ENCODE measurements around the gene MRPL51.

DNA sequence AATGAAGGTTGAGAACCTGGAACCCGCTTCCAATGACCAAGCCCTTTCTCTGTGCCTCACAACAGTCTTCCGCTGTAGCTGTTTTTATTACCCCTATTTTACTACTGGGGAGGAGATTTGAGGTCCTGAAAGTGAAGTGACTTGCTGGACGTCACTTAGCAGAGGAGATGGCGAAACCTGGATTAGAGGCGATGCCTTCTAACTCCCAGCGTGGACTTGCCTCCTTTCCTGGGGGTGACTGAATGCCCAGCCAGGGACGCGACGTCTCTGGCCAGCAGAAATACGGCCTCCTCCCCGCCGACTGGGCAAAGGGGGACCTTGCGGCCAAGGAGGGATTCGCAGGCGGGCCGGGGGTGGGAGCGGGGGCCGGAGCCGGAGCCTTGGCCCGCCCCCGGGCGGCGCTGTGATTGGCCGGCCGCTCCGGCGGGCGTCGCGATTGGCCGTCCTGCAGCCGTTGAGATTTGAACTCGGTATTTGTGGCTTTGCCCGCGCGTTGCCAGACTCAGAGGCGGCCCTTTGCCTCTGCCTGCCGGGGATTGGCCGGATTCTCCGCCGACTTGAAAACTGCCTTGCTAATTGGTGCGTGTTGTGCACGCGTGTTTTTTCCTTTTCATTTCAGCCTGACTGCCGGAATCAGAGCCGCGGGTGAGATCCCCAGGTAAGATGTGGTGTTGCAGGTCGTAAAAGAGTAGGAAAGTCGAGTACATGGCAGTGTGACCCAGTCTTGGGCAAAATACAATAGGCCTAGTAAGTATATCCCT is 615 bp upstream of the MRPL51 start, which contains the start of gene NCAPD2:
- no peak for TF ChIP-seq ARHGAP35 (IDR thresholded peaks at IDR 0.05; ENCODE audit: partially characterized antibody)
- TF ChIP-seq HDAC6 (IDR thresholded peaks at IDR 0.05; ENCODE audit: low read depth, low read length) = no peak
- TF ChIP-seq EZH2 (IDR thresholded peaks at IDR 0.05; ENCODE audit: borderline replicate concordance, low read depth, low read length) = no peak
- TF ChIP-seq, protein P1, sequence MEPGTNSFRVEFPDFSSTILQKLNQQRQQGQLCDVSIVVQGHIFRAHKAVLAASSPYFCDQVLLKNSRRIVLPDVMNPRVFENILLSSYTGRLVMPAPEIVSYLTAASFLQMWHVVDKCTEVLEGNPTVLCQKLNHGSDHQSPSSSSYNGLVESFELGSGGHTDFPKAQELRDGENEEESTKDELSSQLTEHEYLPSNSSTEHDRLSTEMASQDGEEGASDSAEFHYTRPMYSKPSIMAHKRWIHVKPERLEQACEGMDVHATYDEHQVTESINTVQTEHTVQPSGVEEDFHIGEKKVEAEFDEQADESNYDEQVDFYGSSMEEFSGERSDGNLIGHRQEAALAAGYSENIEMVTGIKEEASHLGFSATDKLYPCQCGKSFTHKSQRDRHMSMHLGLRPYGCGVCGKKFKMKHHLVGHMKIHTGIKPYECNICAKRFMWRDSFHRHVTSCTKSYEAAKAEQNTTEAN (CRISPR knock-in tag; IDR thresholded peaks at IDR 0.05) = no peak
